22Rv1 (cell line): ENCODE results near the gene BUB3.

Experiments used
- ZFX ChIP-seq: fragments of 450-650 bp; IDR thresholded peaks from 2 replicates; pipeline ENCODE4 v1.6.1; 2017; ENCODE audit warnings: antibody characterized with exemption, borderline replicate concordance
- TF ChIP-seq, protein P1 (sequence below): fragments of 450-650 bp; IDR thresholded peaks from 2 replicates; pipeline ENCODE4 v1.5.1; 2017; ENCODE audit warnings: mild to moderate bottlenecking

DNA sequence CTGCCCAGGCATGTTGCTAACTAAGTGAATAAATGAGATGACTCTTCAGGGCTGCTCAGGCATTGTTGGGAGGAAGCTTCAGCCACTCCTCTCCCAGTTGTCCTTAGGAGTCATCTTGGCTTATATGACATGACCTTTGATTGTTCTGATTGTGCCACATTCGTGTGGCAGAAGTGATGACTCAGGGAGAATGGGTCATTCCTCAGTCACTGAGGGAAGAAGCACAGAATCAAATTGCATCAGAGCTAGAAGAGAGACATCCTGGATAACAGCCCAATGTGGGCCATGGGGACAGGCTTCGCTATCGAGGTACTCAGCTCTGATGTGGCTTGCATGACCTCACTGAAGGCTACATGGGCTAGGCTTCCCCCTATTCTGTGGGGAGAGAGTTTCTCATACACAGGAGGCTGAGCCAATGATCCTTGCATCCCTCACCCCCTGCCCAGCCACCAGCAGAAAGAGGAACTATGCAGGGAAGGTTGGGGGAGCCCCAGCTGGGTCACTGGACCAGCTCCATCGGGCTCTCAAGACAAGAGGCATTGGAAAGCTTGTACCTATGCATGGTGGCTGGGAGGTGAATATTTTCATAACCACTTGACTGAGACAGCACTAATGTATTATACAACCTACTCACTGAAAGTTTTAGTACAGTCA, 24.5 kb upstream of the BUB3 start:
- TF ChIP-seq, protein P1, sequence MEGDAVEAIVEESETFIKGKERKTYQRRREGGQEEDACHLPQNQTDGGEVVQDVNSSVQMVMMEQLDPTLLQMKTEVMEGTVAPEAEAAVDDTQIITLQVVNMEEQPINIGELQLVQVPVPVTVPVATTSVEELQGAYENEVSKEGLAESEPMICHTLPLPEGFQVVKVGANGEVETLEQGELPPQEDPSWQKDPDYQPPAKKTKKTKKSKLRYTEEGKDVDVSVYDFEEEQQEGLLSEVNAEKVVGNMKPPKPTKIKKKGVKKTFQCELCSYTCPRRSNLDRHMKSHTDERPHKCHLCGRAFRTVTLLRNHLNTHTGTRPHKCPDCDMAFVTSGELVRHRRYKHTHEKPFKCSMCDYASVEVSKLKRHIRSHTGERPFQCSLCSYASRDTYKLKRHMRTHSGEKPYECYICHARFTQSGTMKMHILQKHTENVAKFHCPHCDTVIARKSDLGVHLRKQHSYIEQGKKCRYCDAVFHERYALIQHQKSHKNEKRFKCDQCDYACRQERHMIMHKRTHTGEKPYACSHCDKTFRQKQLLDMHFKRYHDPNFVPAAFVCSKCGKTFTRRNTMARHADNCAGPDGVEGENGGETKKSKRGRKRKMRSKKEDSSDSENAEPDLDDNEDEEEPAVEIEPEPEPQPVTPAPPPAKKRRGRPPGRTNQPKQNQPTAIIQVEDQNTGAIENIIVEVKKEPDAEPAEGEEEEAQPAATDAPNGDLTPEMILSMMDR: no peak
- no peak for TF ChIP-seq ZFX
